Kidney (tissue), 14 donors: Measurements from ENCODE around the gene EDEM3. TPM values are rescaled to one million over a fixed set of nuclear protein-coding genes. Genes with fewer than 3 reads are reported as not detected.

ENCODE experiments used
- DNase-seq, 5 donors: peaks; one replicate each; pipeline ENCODE4 v3.0.0-alpha.2; 2013 to 2020
- FAIRE-seq: peaks from 2 replicates; lab custom pipeline; 2012; peaks lifted over from hg19 to GRCh38; lab: Jason Lieb, UNC
- H3K27ac ChIP-seq, 2 donors: one replicate each; pipeline ENCODE4 v1.7.0; 2013; ENCODE audit warnings: low read depth in 2 of 2, low read length in 2 of 2, inconsistent platforms in 1 of 2
- H3K27me3 ChIP-seq: one replicate; pipeline ENCODE4 v1.7.1; 2013; ENCODE audit warnings: low read length, inconsistent platforms; ENCODE audit not compliant: control insufficient read depth, insufficient read depth
- H3K36me3 ChIP-seq, 3 donors: one replicate each; pipeline versions ENCODE4 v1.7.0 to v1.7.1; 2013; ENCODE audit warnings: low read length in 3 of 3, control low read depth in 1 of 3, inconsistent platforms in 1 of 3; ENCODE audit not compliant: insufficient read depth in 3 of 3, control insufficient read depth in 2 of 3
- H3K4me1 ChIP-seq, 3 donors: one replicate each; pipeline versions ENCODE4 v1.7.0 to v1.7.1; 2013; ENCODE audit warnings: low read length in 3 of 3, inconsistent platforms in 1 of 3, low read depth in 1 of 3; ENCODE audit not compliant: control insufficient read depth in 2 of 3, insufficient read depth in 2 of 3
- H3K4me3 ChIP-seq, 3 donors: one replicate each; pipeline versions ENCODE4 v1.7.0 to v1.8.1; 2013; ENCODE audit warnings: low read length in 3 of 3, control low read depth in 1 of 3, inconsistent platforms in 1 of 3
- H3K9ac ChIP-seq, 3 donors: one replicate each; pipeline versions ENCODE4 v1.7.0 to v1.7.1; 2013; ENCODE audit warnings: low read length in 3 of 3, control low read depth in 1 of 3, inconsistent platforms in 1 of 3
- H3K9me3 ChIP-seq, 3 donors: one replicate each; pipeline versions ENCODE4 v1.7.0 to v1.7.1; 2013; ENCODE audit warnings: low read length in 3 of 3, control low read depth in 1 of 3, inconsistent platforms in 1 of 3; ENCODE audit not compliant: control insufficient read depth in 2 of 3, insufficient read depth in 1 of 3
- CTCF ChIP-seq: IDR thresholded peaks from 3 replicates; pipeline ENCODE4 v1.5.1; 2012; ENCODE audit warnings: mild to moderate bottlenecking, moderate library complexity, borderline replicate concordance; ENCODE audit not compliant: insufficient read depth; ENCODE audit errors: extremely low read depth
- intact Hi-C: fragments of 100-400 bp; cut with DNase I; formaldehyde crosslinking; loops from one replicate; pipeline ENCODE4 v1.11.1; 2022
- polyA plus RNA-seq: library from polyadenylated mRNA; stranded (reverse); fragments of 350-450 nt; fragmentation: Illumina TruSeq; extraction: RNeasy Lipid Tissue Mini Kit (QIAGEN cat#74804); gene quantifications from one replicate; pipeline ENCODE4 v1.2.3, GENCODE V29; 2014; ENCODE audit warnings: low read depth, low replicate concordance; ENCODE audit not compliant: insufficient read depth
- total RNA-seq: library from RNA; stranded (reverse); fragmentation: NEBNext Ultra II Directional; extraction: Animal tissue kit (Norgen Biotek cat#: 25700); gene quantifications from one replicate; pipeline ENCODE4 v1.2.1, GENCODE V29; 2021
- donor health status: control.
- donor health status: control.
- donor health status: control.
- donor health status: control.
- donor health status: control.
- donor health status: DM: yes; HTN: yes; CAD: no.
- donor health status: Normal renal cell carcinoma (clear cell type).

The EDEM3 gene
- total and polyA plus RNA-seq, 2 donors from 2014 or later: 9.1 to 31.7 TPM

- H3K27ac ChIP-seq: no peak overlapping the region
- H3K9ac ChIP-seq: no peak overlapping the region
- no peaks in the 10 kb centered on the region for H3K4me1 ChIP-seq
- no peaks in the 10 kb centered on the region for H3K9me3 ChIP-seq
- no peak for DNase-seq
- no peak for FAIRE-seq
- TF ChIP-seq CTCF: no peak
- H3K4me3 ChIP-seq: no peak overlapping the region
- peaks cover 0 to 3% (median 2%) of the 10 kb centered on the region in 3 donors for H3K36me3 ChIP-seq
- H3K27me3 ChIP-seq: no peaks in the 10 kb centered on the region
- intact Hi-C loops: no loop called here
These were observed 14.3 kb downstream of the EDEM3 start for GRCh38 chr1:184740344-184740743.

GRCh38 chr1:184739796-184740195 lies 14.9 kb downstream of the EDEM3 start:
- peaks cover 0 to 4% (median 2%) of the 10 kb centered on the region in 3 donors for H3K36me3 ChIP-seq
- intact Hi-C loops: no loop called here
- H3K4me1 ChIP-seq: no peaks in the 10 kb centered on the region
- H3K9ac ChIP-seq: no peak overlapping the region
- H3K27me3 ChIP-seq: no peaks in the 10 kb centered on the region
- H3K9me3 ChIP-seq: no peaks in the 10 kb centered on the region
- DNase-seq: no peak
- H3K4me3 ChIP-seq: no peak overlapping the region
- H3K27ac ChIP-seq: no peak overlapping the region
- no peak for FAIRE-seq
- TF ChIP-seq CTCF: no peak

GRCh38 chr1:184739070-184739469 lies 15.6 kb downstream of the EDEM3 start:
- no peak for TF ChIP-seq CTCF

GRCh38 chr1:184734980-184735379 lies 19.7 kb downstream of the EDEM3 start:
- Histone ChIP-seq H3K27ac (no peak overlapping the region), H3K4me3 (no peak overlapping the region), H3K9ac (no peak overlapping the region), H3K9me3 (no peaks in the 10 kb centered on the region), H3K36me3 (peaks cover 0 to 17% (median 4%) of the 10 kb centered on the region in 3 donors), H3K4me1 (no peaks in the 10 kb centered on the region), H3K27me3 (no peaks in the 10 kb centered on the region)
- DNase-seq (no peak), FAIRE-seq (no peak)
- TF ChIP-seq CTCF: no peak
- intact Hi-C loops: no loop called here

More at GRCh38 chr1:184739070-184739469, 15.6 kb downstream of the EDEM3 start:
- Histone ChIP-seq H3K9me3 (no peaks in the 10 kb centered on the region), H3K36me3 (peaks cover 0 to 5% (median 2%) of the 10 kb centered on the region in 3 donors), H3K27me3 (no peaks in the 10 kb centered on the region), H3K27ac (no peak overlapping the region), H3K9ac (no peak overlapping the region), H3K4me1 (no peaks in the 10 kb centered on the region), H3K4me3 (no peak overlapping the region)
- no peak for DNase-seq
- peak; percentile 99 for FAIRE-seq
- intact Hi-C loops: no loop called here
